Thyroid gland (tissue), 4 donors: Measurements from ENCODE around the gene BMP8A.
"Not testable (repeated sequence)": the region's sequence is repeated elsewhere in the genome, so short reads cannot be mapped to it uniquely, and the experiment has no call there.

Experiments
- POLR2A ChIP-seq, 2 donors: fragments of 450-650 bp; IDR thresholded peaks; one replicate each; pipeline ENCODE4 v1.6.1; 2017; ENCODE audit warnings: antibody characterized with exemption in 2 of 2, mild to moderate bottlenecking in 2 of 2, moderate library complexity in 1 of 2
- TF ChIP-seq, protein P1 (sequence below), 6 experiments: fragments of 200-600 bp in 3 of 6; fragments of 450-650 bp in 3 of 6; sonication (generic) in 3 of 6; IDR thresholded peaks; one replicate each; pipeline ENCODE4 v1.5.1; 2016 to 2019; ENCODE audit warnings: antibody characterized with exemption in 6 of 6, mild to moderate bottlenecking in 2 of 6, inconsistent platforms in 1 of 6, moderate library complexity in 1 of 6

DNA sequence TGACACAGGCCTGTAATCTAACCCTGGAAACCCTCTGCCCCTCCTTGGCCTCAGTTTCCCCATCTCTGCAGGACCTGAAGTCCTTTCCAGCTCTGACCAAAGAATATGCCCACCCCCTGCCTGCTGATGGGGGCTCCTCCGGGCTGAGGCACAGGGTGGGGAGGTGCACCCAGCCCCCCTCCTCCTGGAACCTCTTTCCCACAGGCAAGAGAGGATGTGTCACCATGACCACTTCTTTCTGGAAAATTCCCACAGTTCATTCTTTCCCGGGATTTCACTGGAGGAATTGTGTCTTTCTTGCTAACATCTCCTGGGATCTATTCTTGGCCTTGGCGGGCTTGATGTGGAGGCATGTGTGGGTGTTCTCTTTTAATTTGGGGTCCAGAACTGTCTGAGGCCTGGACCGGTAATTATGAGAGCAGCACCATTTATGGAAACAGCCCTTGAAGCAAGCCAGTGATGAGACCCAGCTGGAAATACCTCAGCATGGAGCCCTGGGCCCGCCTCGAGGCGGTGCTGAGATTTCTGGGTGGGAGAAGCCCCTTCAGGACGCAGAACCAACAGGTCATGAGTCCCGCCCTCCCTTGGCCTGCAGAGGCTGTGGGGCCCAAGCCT lies 6.8 kb downstream of the BMP8A start:
- TF ChIP-seq, protein P1, sequence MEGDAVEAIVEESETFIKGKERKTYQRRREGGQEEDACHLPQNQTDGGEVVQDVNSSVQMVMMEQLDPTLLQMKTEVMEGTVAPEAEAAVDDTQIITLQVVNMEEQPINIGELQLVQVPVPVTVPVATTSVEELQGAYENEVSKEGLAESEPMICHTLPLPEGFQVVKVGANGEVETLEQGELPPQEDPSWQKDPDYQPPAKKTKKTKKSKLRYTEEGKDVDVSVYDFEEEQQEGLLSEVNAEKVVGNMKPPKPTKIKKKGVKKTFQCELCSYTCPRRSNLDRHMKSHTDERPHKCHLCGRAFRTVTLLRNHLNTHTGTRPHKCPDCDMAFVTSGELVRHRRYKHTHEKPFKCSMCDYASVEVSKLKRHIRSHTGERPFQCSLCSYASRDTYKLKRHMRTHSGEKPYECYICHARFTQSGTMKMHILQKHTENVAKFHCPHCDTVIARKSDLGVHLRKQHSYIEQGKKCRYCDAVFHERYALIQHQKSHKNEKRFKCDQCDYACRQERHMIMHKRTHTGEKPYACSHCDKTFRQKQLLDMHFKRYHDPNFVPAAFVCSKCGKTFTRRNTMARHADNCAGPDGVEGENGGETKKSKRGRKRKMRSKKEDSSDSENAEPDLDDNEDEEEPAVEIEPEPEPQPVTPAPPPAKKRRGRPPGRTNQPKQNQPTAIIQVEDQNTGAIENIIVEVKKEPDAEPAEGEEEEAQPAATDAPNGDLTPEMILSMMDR (IDR thresholded peaks at IDR 0.05), result not testable (repeated sequence)
- TF ChIP-seq POLR2A (IDR thresholded peaks at IDR 0.05), result not testable (repeated sequence)
